GM12878 (cell line): ENCODE measurements around the gene SPTBN1.

Source experiments
- BCL3 ChIP-seq: IDR thresholded peaks from 2 replicates; pipeline ENCODE4 v1.6.1; 2011; ENCODE audit warnings: borderline replicate concordance, low read depth, mild to moderate bottlenecking, moderate library complexity, low read length; ENCODE audit not compliant: insufficient read depth, poor library complexity, severe bottlenecking
- CREM ChIP-seq: IDR thresholded peaks from 2 replicates; pipeline ENCODE4 v1.6.1; 2014; ENCODE audit warnings: antibody characterized with exemption, low read depth
- EP300 ChIP-seq, 2 experiments: fragments of 150-350 bp in 1 of 2; IDR thresholded peaks; 2 replicates each; pipeline ENCODE4 v1.6.1; 2011 to 2012; ENCODE audit warnings: low read depth in 2 of 2, low read length in 2 of 2, borderline replicate concordance in 1 of 2, improper control_type of control experiment in 1 of 2, inconsistent platforms in 1 of 2; ENCODE audit not compliant: control insufficient read depth in 1 of 2
- GATAD2B ChIP-seq: fragments of 450-650 bp; conservative IDR thresholded peaks from 2 replicates; pipeline ENCODE4 v1.6.1; 2017; ENCODE audit warnings: low read depth, mild to moderate bottlenecking, moderate library complexity
- IRF3 ChIP-seq: fragments of 450-650 bp; IDR thresholded peaks from 2 replicates; pipeline ENCODE4 v1.6.1; 2014; ENCODE audit warnings: mild to moderate bottlenecking
- NFIC ChIP-seq: IDR thresholded peaks from 2 replicates; pipeline ENCODE4 v1.6.1; 2012; ENCODE audit warnings: low read depth, mild to moderate bottlenecking, inconsistent platforms, low read length, moderate library complexity
- RAD21 ChIP-seq: IDR thresholded peaks from 2 replicates; pipeline ENCODE4 v1.6.1; 2011; ENCODE audit warnings: mild to moderate bottlenecking, low read depth, low read length, moderate library complexity; ENCODE audit not compliant: insufficient read depth
- RCOR1 ChIP-seq: conservative IDR thresholded peaks from 2 replicates; pipeline ENCODE4 v1.6.1; 2012; ENCODE audit warnings: low read depth, low read length, improper control_type of control experiment
- RFX5 ChIP-seq: IDR thresholded peaks from 2 replicates; pipeline ENCODE4 v1.6.1; 2011; ENCODE audit warnings: low read depth, low read length, improper control_type of control experiment
- SMC3 ChIP-seq: IDR thresholded peaks from 2 replicates; pipeline ENCODE4 v1.6.1; 2011; ENCODE audit warnings: low read length, improper control_type of control experiment, borderline replicate concordance
- ZBTB40 ChIP-seq: fragments of 450-650 bp; IDR thresholded peaks from 2 replicates; pipeline ENCODE4 v1.6.1; 2016; ENCODE audit warnings: mild to moderate bottlenecking, moderate library complexity, borderline replicate concordance
- ZNF384 ChIP-seq: IDR thresholded peaks from 2 replicates; pipeline ENCODE4 v1.6.1; 2012; ENCODE audit warnings: low read depth, mild to moderate bottlenecking, low read length, improper control_type of control experiment, borderline replicate concordance
- TF ChIP-seq, protein P1 (sequence below), 3 experiments: IDR thresholded peaks in 2 of 3; conservative IDR thresholded peaks in 1 of 3; 2 replicates each; pipeline ENCODE4 v1.5.1; 2011; ENCODE audit warnings: low read depth in 3 of 3, low read length in 3 of 3, mild to moderate bottlenecking in 3 of 3, control low read depth in 2 of 3, moderate library complexity in 2 of 3, inconsistent platforms in 1 of 3, mixed read lengths in 1 of 3; ENCODE audit not compliant: control insufficient read depth in 2 of 3, insufficient read depth in 1 of 3; ENCODE audit errors: extremely low read depth in 1 of 3

- no peak for TF ChIP-seq GATAD2B
- TF ChIP-seq, protein P1, sequence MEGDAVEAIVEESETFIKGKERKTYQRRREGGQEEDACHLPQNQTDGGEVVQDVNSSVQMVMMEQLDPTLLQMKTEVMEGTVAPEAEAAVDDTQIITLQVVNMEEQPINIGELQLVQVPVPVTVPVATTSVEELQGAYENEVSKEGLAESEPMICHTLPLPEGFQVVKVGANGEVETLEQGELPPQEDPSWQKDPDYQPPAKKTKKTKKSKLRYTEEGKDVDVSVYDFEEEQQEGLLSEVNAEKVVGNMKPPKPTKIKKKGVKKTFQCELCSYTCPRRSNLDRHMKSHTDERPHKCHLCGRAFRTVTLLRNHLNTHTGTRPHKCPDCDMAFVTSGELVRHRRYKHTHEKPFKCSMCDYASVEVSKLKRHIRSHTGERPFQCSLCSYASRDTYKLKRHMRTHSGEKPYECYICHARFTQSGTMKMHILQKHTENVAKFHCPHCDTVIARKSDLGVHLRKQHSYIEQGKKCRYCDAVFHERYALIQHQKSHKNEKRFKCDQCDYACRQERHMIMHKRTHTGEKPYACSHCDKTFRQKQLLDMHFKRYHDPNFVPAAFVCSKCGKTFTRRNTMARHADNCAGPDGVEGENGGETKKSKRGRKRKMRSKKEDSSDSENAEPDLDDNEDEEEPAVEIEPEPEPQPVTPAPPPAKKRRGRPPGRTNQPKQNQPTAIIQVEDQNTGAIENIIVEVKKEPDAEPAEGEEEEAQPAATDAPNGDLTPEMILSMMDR (IDR thresholded peaks at IDR 0.05 in 2 of 3, conservative IDR thresholded peaks at IDR 0.05 in 1 of 3; ENCODE audit: control insufficient read depth in 2 of 3, extremely low read depth in 1 of 3, insufficient read depth in 1 of 3, low read depth in 3 of 3, low read length in 3 of 3), result no peak
- no peak for TF ChIP-seq SMC3
- TF ChIP-seq IRF3, result no peak
- TF ChIP-seq EP300 (IDR thresholded peaks at IDR 0.05; ENCODE audit: borderline replicate concordance in 1 of 2, control insufficient read depth in 1 of 2, low read depth in 2 of 2, low read length in 2 of 2), result no peak
- TF ChIP-seq NFIC, result no peak
- no peak for TF ChIP-seq RAD21
- TF ChIP-seq ZNF384, result no peak
- TF ChIP-seq RFX5, result no peak
- TF ChIP-seq RCOR1, result no peak
- TF ChIP-seq CREM, result no peak
- no peak for TF ChIP-seq ZBTB40
- TF ChIP-seq BCL3, result no peak
Measured at GRCh38 chr2:54565551-54565950, 109.4 kb downstream of the SPTBN1 start.
